MCF 10A (cell line): ENCODE measurements around the gene BCL2. TPM values are rescaled to one million over a fixed set of nuclear protein-coding genes. Genes with fewer than 3 reads are reported as not detected.

Experiments used
- BruUV-seq: library from RNA; stranded (reverse); fragments of 400-500 nt; replicated peaks from 2 replicates; lab custom pipeline; 2021; lab: Mats Ljungman, UMichigan
- CTCF ChIA-PET: fragments of 300-600 bp; sonication (Branson Sonifier 250); formaldehyde crosslinking; extraction: SDS; loops from one replicate; lab custom pipeline; 2021; ENCODE audit warnings: antibody characterized with exemption, inconsistent platforms; lab: Yijun Ruan, JAX
- POLR2A ChIA-PET: fragments of 300-600, 350-650 bp; sonication (Branson Sonifier 250); formaldehyde crosslinking; extraction: SDS; loops from one replicate; lab custom pipeline; 2020; ENCODE audit warnings: antibody characterized with exemption, inconsistent platforms; lab: Yijun Ruan, JAX
- DNase-seq: peaks from one replicate; pipeline ENCODE4 v3.0.0-alpha.2; 2018; ENCODE audit not compliant: unreplicated experiment
- H3K27ac Mint-ChIP-seq: one replicate; pipeline ENCODE4 v1.8.0; 2022; ENCODE audit warnings: mild to moderate bottlenecking, low read depth, mixed read lengths; ENCODE audit not compliant: unreplicated experiment
- H3K27me3 Mint-ChIP-seq: one replicate; pipeline ENCODE4 v1.8.0; 2022; ENCODE audit warnings: mixed read lengths; ENCODE audit not compliant: insufficient read depth, unreplicated experiment
- H3K36me3 Mint-ChIP-seq: one replicate; pipeline ENCODE4 v1.8.0; 2022; ENCODE audit warnings: mild to moderate bottlenecking, moderate library complexity, mixed read lengths; ENCODE audit not compliant: insufficient read depth, unreplicated experiment
- H3K4me1 Mint-ChIP-seq: one replicate; pipeline ENCODE4 v1.8.0; 2022; ENCODE audit warnings: mixed read lengths; ENCODE audit not compliant: insufficient read depth, unreplicated experiment
- H3K4me3 Mint-ChIP-seq: one replicate; pipeline ENCODE4 v1.8.0; 2022; ENCODE audit warnings: mild to moderate bottlenecking, moderate library complexity, mixed read lengths; ENCODE audit not compliant: unreplicated experiment
- H3K9me3 Mint-ChIP-seq: one replicate; pipeline ENCODE4 v1.8.0; 2022; ENCODE audit warnings: mixed read lengths; ENCODE audit not compliant: unreplicated experiment
- CTCF ChIP-seq: fragments of 200-600 bp; IDR thresholded peaks from one replicate; pipeline ENCODE4 v1.8.0; 2022; ENCODE audit warnings: antibody characterized with exemption, mild to moderate bottlenecking; ENCODE audit not compliant: unreplicated experiment
- intact Hi-C: fragments of 100-400 bp; cut with micrococcal nuclease; formaldehyde crosslinking; loops from 2 replicates; pipeline ENCODE4 v1.14.1; 2022
- total RNA-seq: library from RNA; stranded (reverse); gene quantifications from 2 replicates; pipeline ENCODE4 v1.2.3, GENCODE V29; 2022

BCL2 gene
- total RNA-seq, 1 experiment from 2014 or later, result 3.0 TPM

GRCh38 chr18:63306819-63307550 lies 12.6 kb downstream of the BCL2 start:
- DNase-seq, result no peak
- TF ChIP-seq CTCF, result no peak
- Mint-ChIP-seq H3K4me1 (no peaks in the 10 kb centered on the region), H3K9me3 (no peaks in the 10 kb centered on the region), H3K4me3 (no peak overlapping the region), H3K36me3 (no peaks in the 10 kb centered on the region), H3K27me3 (no peaks in the 10 kb centered on the region), H3K27ac (no peak overlapping the region)
- CTCF ChIA-PET, result interaction anchor here (0.6 to 2.2 kb wide), 4 partner anchors 10 to 290 kb away, joined by 3 to 8 read pairs (median 3); partner anchors contain the start of gene BCL2
- BruUV-seq, result no TSS peak
- POLR2A ChIA-PET, result interaction anchor here (0.6 to 1.5 kb wide), 3 partner anchors 12 to 172 kb away, joined by 3 to 8 read pairs (median 3); partner anchors contain the start of gene BCL2
- intact Hi-C loops, result no loop called here

- no TSS peak for BruUV-seq
- no peak overlapping the region for H3K4me3 Mint-ChIP-seq
- TF ChIP-seq CTCF, result no peak
- H3K27ac Mint-ChIP-seq, result no peak overlapping the region
- no peaks in the 10 kb centered on the region for H3K9me3 Mint-ChIP-seq
- H3K36me3 Mint-ChIP-seq, result no peaks in the 10 kb centered on the region
- ChIA-PET CTCF (interaction anchor here (1.0 to 2.2 kb wide), 3 partner anchors 11 to 289 kb away, joined by 3 to 8 read pairs (median 3); partner anchors contain the start of gene BCL2), POLR2A (no interaction called here)
- intact Hi-C loops, result no loop called here
- H3K4me1 Mint-ChIP-seq, result no peaks in the 10 kb centered on the region
- no peaks in the 10 kb centered on the region for H3K27me3 Mint-ChIP-seq
- DNase-seq, result no peak
Observed at GRCh38 chr18:63306249-63306648, 13.3 kb downstream of the BCL2 start.

- Mint-ChIP-seq H3K4me3 (no peak overlapping the region), H3K27ac (no peak overlapping the region), H3K9me3 (no peaks in the 10 kb centered on the region), H3K27me3 (no peaks in the 10 kb centered on the region), H3K36me3 (no peaks in the 10 kb centered on the region), H3K4me1 (no peaks in the 10 kb centered on the region)
- DNase-seq, result no peak
- intact Hi-C loops, result no loop called here
- BruUV-seq, result no TSS peak
- no peak for TF ChIP-seq CTCF
- POLR2A ChIA-PET, result no interaction called here
- CTCF ChIA-PET, result no interaction called here
Observed at GRCh38 chr18:63303547-63303946, 16.0 kb downstream of the BCL2 start.

- no TSS peak for BruUV-seq
- ChIA-PET POLR2A (no interaction called here), CTCF (interaction anchor here (1.2 kb wide), 1 partner anchor 26 kb away, joined by 3 read pairs; no protein-coding TSS in a partner anchor)
- no peaks in the 10 kb centered on the region for H3K4me1 Mint-ChIP-seq
- H3K27me3 Mint-ChIP-seq, result no peaks in the 10 kb centered on the region
- H3K4me3 Mint-ChIP-seq, result no peak overlapping the region
- intact Hi-C loops, result no loop called here
- H3K27ac Mint-ChIP-seq, result no peak overlapping the region
- TF ChIP-seq CTCF, result no peak
- H3K36me3 Mint-ChIP-seq, result no peaks in the 10 kb centered on the region
- no peak for DNase-seq
- no peaks in the 10 kb centered on the region for H3K9me3 Mint-ChIP-seq
Observed at GRCh38 chr18:63302636-63303405, 16.7 kb downstream of the BCL2 start.
